DND-41 (cell line): ENCODE results near the gene ITPRIPL1.

ENCODE experiments used
- CTCF ChIP-seq: IDR thresholded peaks from 2 replicates; pipeline ENCODE4 v1.5.1; 2012; ENCODE audit warnings: borderline replicate concordance, low read length, moderate library complexity, mild to moderate bottlenecking; ENCODE audit not compliant: poor library complexity, severe bottlenecking; ENCODE audit errors: extremely low read depth
- EZH2 ChIP-seq: IDR thresholded peaks from 3 replicates; pipeline ENCODE4 v1.6.1; 2012; ENCODE audit warnings: borderline replicate concordance, low read depth, mild to moderate bottlenecking, moderate library complexity, low read length, inconsistent platforms; ENCODE audit not compliant: severe bottlenecking

GRCh38 chr2:96329456-96329855 is 4.3 kb downstream of the ITPRIPL1 start:
- TF ChIP-seq CTCF (no peak), EZH2 (no peak)
